GM12878 (cell line): Measurements from ENCODE around the gene SGTA.

Experiments
- BMI1 ChIP-seq: fragments of 450-650 bp; IDR thresholded peaks from 2 replicates; pipeline ENCODE4 v1.6.1; 2016; ENCODE audit warnings: mild to moderate bottlenecking, moderate library complexity, borderline replicate concordance
- ESRRA ChIP-seq: IDR thresholded peaks from 2 replicates; pipeline ENCODE4 v1.6.1; 2012; ENCODE audit warnings: mild to moderate bottlenecking, low read length, improper control_type of control experiment
- FOXK2 ChIP-seq: fragments of 450-650 bp; IDR thresholded peaks from 2 replicates; pipeline ENCODE4 v1.6.1; 2017; ENCODE audit warnings: mild to moderate bottlenecking, moderate library complexity
- POLR2A ChIP-seq: IDR thresholded peaks from 2 replicates; pipeline ENCODE4 v1.6.1; 2011; ENCODE audit warnings: low read depth, mild to moderate bottlenecking, low read length
- POLR2AphosphoS5 ChIP-seq: IDR thresholded peaks from 2 replicates; pipeline ENCODE4 v1.6.1; 2011; ENCODE audit warnings: mild to moderate bottlenecking, low read length, inconsistent platforms
- RFX5 ChIP-seq: IDR thresholded peaks from 2 replicates; pipeline ENCODE4 v1.6.1; 2011; ENCODE audit warnings: low read depth, low read length, improper control_type of control experiment
- SPI1 ChIP-seq: IDR thresholded peaks from 2 replicates; pipeline ENCODE4 v1.6.1; 2011; ENCODE audit warnings: low read depth, mild to moderate bottlenecking, low read length, moderate library complexity, borderline replicate concordance; ENCODE audit not compliant: insufficient read depth
- TF ChIP-seq, protein P1 (sequence below): fragments of 450-650 bp; IDR thresholded peaks from 2 replicates; pipeline ENCODE4 v1.6.1; 2017; ENCODE audit warnings: mild to moderate bottlenecking, moderate library complexity
- TF ChIP-seq, protein P2 (sequence below), 3 experiments: IDR thresholded peaks in 2 of 3; conservative IDR thresholded peaks in 1 of 3; 2 replicates each; pipeline ENCODE4 v1.5.1; 2011; ENCODE audit warnings: low read depth in 3 of 3, low read length in 3 of 3, mild to moderate bottlenecking in 3 of 3, control low read depth in 2 of 3, moderate library complexity in 2 of 3, inconsistent platforms in 1 of 3, mixed read lengths in 1 of 3; ENCODE audit not compliant: control insufficient read depth in 2 of 3, insufficient read depth in 1 of 3; ENCODE audit errors: extremely low read depth in 1 of 3
- TF ChIP-seq, protein P3 (sequence below): fragments of 450-650 bp; IDR thresholded peaks from 2 replicates; pipeline ENCODE4 v1.6.1; 2016; ENCODE audit warnings: mild to moderate bottlenecking
- TF ChIP-seq, protein P4 (sequence below): fragments of 450-650 bp; formaldehyde crosslinking; IDR thresholded peaks from 2 replicates; pipeline ENCODE4 v1.4.0; 2022; ENCODE audit warnings: mild to moderate bottlenecking, moderate library complexity

- no peak for TF ChIP-seq ESRRA
- no peak for TF ChIP-seq FOXK2
- TF ChIP-seq RFX5, result no peak
- TF ChIP-seq, protein P1, sequence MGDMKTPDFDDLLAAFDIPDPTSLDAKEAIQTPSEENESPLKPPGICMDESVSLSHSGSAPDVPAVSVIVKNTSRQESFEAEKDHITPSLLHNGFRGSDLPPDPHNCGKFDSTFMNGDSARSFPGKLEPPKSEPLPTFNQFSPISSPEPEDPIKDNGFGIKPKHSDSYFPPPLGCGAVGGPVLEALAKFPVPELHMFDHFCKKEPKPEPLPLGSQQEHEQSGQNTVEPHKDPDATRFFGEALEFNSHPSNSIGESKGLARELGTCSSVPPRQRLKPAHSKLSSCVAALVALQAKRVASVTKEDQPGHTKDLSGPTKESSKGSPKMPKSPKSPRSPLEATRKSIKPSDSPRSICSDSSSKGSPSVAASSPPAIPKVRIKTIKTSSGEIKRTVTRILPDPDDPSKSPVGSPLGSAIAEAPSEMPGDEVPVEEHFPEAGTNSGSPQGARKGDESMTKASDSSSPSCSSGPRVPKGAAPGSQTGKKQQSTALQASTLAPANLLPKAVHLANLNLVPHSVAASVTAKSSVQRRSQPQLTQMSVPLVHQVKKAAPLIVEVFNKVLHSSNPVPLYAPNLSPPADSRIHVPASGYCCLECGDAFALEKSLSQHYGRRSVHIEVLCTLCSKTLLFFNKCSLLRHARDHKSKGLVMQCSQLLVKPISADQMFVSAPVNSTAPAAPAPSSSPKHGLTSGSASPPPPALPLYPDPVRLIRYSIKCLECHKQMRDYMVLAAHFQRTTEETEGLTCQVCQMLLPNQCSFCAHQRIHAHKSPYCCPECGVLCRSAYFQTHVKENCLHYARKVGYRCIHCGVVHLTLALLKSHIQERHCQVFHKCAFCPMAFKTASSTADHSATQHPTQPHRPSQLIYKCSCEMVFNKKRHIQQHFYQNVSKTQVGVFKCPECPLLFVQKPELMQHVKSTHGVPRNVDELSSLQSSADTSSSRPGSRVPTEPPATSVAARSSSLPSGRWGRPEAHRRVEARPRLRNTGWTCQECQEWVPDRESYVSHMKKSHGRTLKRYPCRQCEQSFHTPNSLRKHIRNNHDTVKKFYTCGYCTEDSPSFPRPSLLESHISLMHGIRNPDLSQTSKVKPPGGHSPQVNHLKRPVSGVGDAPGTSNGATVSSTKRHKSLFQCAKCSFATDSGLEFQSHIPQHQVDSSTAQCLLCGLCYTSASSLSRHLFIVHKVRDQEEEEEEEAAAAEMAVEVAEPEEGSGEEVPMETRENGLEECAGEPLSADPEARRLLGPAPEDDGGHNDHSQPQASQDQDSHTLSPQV, result no peak
- TF ChIP-seq, protein P2, sequence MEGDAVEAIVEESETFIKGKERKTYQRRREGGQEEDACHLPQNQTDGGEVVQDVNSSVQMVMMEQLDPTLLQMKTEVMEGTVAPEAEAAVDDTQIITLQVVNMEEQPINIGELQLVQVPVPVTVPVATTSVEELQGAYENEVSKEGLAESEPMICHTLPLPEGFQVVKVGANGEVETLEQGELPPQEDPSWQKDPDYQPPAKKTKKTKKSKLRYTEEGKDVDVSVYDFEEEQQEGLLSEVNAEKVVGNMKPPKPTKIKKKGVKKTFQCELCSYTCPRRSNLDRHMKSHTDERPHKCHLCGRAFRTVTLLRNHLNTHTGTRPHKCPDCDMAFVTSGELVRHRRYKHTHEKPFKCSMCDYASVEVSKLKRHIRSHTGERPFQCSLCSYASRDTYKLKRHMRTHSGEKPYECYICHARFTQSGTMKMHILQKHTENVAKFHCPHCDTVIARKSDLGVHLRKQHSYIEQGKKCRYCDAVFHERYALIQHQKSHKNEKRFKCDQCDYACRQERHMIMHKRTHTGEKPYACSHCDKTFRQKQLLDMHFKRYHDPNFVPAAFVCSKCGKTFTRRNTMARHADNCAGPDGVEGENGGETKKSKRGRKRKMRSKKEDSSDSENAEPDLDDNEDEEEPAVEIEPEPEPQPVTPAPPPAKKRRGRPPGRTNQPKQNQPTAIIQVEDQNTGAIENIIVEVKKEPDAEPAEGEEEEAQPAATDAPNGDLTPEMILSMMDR (IDR thresholded peaks at IDR 0.05 in 2 of 3, conservative IDR thresholded peaks at IDR 0.05 in 1 of 3; ENCODE audit: control insufficient read depth in 2 of 3, extremely low read depth in 1 of 3, insufficient read depth in 1 of 3, low read depth in 3 of 3, low read length in 3 of 3), result no peak
- TF ChIP-seq, protein P3, sequence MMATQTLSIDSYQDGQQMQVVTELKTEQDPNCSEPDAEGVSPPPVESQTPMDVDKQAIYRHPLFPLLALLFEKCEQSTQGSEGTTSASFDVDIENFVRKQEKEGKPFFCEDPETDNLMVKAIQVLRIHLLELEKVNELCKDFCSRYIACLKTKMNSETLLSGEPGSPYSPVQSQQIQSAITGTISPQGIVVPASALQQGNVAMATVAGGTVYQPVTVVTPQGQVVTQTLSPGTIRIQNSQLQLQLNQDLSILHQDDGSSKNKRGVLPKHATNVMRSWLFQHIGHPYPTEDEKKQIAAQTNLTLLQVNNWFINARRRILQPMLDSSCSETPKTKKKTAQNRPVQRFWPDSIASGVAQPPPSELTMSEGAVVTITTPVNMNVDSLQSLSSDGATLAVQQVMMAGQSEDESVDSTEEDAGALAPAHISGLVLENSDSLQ, result no peak
- TF ChIP-seq, protein P4, sequence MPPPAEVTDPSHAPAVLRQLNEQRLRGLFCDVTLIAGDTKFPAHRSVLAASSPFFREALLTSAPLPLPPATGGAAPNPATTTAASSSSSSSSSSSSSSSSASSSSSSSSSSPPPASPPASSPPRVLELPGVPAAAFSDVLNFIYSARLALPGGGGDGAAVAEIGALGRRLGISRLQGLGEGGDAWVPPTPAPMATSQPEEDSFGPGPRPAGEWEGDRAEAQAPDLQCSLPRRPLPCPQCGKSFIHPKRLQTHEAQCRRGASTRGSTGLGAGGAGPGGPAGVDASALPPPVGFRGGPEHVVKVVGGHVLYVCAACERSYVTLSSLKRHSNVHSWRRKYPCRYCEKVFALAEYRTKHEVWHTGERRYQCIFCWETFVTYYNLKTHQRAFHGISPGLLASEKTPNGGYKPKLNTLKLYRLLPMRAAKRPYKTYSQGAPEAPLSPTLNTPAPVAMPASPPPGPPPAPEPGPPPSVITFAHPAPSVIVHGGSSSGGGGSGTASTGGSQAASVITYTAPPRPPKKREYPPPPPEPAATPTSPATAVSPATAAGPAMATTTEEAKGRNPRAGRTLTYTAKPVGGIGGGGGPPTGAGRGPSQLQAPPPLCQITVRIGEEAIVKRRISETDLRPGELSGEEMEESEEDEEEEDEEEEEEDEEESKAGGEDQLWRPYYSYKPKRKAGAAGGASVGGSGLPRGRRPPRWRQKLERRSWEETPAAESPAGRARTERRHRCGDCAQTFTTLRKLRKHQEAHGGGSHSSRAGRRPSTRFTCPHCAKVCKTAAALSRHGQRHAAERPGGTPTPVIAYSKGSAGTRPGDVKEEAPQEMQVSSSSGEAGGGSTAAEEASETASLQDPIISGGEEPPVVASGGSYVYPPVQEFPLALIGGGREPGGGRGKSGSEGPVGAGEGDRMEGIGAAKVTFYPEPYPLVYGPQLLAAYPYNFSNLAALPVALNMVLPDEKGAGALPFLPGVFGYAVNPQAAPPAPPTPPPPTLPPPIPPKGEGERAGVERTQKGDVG, result no peak
- no peak for TF ChIP-seq POLR2A
- no peak for TF ChIP-seq POLR2AphosphoS5
- TF ChIP-seq SPI1, result no peak
- no peak for TF ChIP-seq BMI1
Observed at GRCh38 chr19:2747349-2747748, 35.7 kb downstream of the SGTA start.
